Skeletal muscle cell (primary cell): ENCODE data around the gene FBXO45.
"Not testable (repeated sequence)": the region's sequence is repeated elsewhere in the genome, so short reads cannot be mapped to it uniquely, and the experiment has no call there.

Source experiments
- DNase-seq: peaks from one replicate; pipeline ENCODE4 v3.0.0-alpha.2; 2010; ENCODE audit warnings: low read depth
- H3K4me3 ChIP-seq: 2 replicates; pipeline ENCODE4 v1.5.1; 2011; ENCODE audit warnings: low read depth, mild to moderate bottlenecking, control low read depth, low read length, moderate library complexity

The FBXO45 gene

GRCh38 chr3:196568246-196569002, at the start of gene FBXO45, which contains the start of gene WDR53:
FBXO45 (plus strand) TSS chr3:196568660; CDS start chr3:196568985, 325 bp downstream.
WDR53 (minus strand) TSS chr3:196568554; CDS start chr3:196561475, 7,079 bp downstream.
- DNase-seq, result peak; percentile 78
- H3K4me3 ChIP-seq, result peak within 1 kb of the TSS; percentile 91

GRCh38 chr3:196518966-196519717, 49.3 kb upstream of the FBXO45 start:
- no peak overlapping the region for H3K4me3 ChIP-seq
- no peak for DNase-seq

GRCh38 chr3:196519718-196520082, 48.8 kb upstream of the FBXO45 start:
- no peak overlapping the region for H3K4me3 ChIP-seq
- DNase-seq, result no peak

GRCh38 chr3:196521291-196521690, 47.2 kb upstream of the FBXO45 start:
- DNase-seq, H3K4me3 ChIP-seq: not testable (repeated sequence)

- H3K4me3 ChIP-seq, result no peak overlapping the region
- no peak for DNase-seq
These were observed 44.6 kb upstream of the FBXO45 start for GRCh38 chr3:196523841-196524240.

- no peak for DNase-seq
- no peak overlapping the region for H3K4me3 ChIP-seq
These were observed 43.9 kb upstream of the FBXO45 start for GRCh38 chr3:196524527-196524926.

- no peak for DNase-seq
- no peak overlapping the region for H3K4me3 ChIP-seq
These were observed 43.3 kb upstream of the FBXO45 start for GRCh38 chr3:196525141-196525540.

GRCh38 chr3:196528639-196529233, 39.7 kb upstream of the FBXO45 start:
- peak overlapping the region; percentile 46 for H3K4me3 ChIP-seq

GRCh38 chr3:196531418-196531817, 37.0 kb upstream of the FBXO45 start:
- no peak for DNase-seq

More at GRCh38 chr3:196528639-196529233, 39.7 kb upstream of the FBXO45 start:
- no peak for DNase-seq

GRCh38 chr3:196533260-196533681, 35.2 kb upstream of the FBXO45 start:
- DNase-seq, result no peak
- H3K4me3 ChIP-seq, result no peak overlapping the region

More at GRCh38 chr3:196531418-196531817, 37.0 kb upstream of the FBXO45 start:
- no peak overlapping the region for H3K4me3 ChIP-seq

- DNase-seq, result no peak
- H3K4me3 ChIP-seq, result no peak overlapping the region
These were observed 31.0 kb upstream of the FBXO45 start for GRCh38 chr3:196537319-196537984.

GRCh38 chr3:196541684-196542445, 26.6 kb upstream of the FBXO45 start:
- no peak for DNase-seq
- H3K4me3 ChIP-seq, result no peak overlapping the region

- no peak for DNase-seq
- no peak overlapping the region for H3K4me3 ChIP-seq
These were observed 23.9 kb upstream of the FBXO45 start for GRCh38 chr3:196544491-196544992.

- H3K4me3 ChIP-seq, result no peak overlapping the region
- DNase-seq, result no peak
These were observed 21.9 kb upstream of the FBXO45 start for GRCh38 chr3:196546537-196546936.

GRCh38 chr3:196547067-196547466, 21.4 kb upstream of the FBXO45 start:
- H3K4me3 ChIP-seq, result no peak overlapping the region
- no peak for DNase-seq

- not testable (repeated sequence) for H3K4me3 ChIP-seq, DNase-seq
These were observed 19.1 kb upstream of the FBXO45 start for GRCh38 chr3:196549312-196549711.

GRCh38 chr3:196550172-196550571, 18.3 kb upstream of the FBXO45 start:
- DNase-seq, H3K4me3 ChIP-seq: not testable (repeated sequence)

- DNase-seq, result no peak
- H3K4me3 ChIP-seq, result no peak overlapping the region
These were observed 16.2 kb upstream of the FBXO45 start for GRCh38 chr3:196552253-196552652.

- no peak for DNase-seq
- no peak overlapping the region for H3K4me3 ChIP-seq
These were observed 14.9 kb upstream of the FBXO45 start for GRCh38 chr3:196553551-196553950.
